Measurements from ENCODE around the gene C2CD4A.

Gene C2CD4A

DNA sequence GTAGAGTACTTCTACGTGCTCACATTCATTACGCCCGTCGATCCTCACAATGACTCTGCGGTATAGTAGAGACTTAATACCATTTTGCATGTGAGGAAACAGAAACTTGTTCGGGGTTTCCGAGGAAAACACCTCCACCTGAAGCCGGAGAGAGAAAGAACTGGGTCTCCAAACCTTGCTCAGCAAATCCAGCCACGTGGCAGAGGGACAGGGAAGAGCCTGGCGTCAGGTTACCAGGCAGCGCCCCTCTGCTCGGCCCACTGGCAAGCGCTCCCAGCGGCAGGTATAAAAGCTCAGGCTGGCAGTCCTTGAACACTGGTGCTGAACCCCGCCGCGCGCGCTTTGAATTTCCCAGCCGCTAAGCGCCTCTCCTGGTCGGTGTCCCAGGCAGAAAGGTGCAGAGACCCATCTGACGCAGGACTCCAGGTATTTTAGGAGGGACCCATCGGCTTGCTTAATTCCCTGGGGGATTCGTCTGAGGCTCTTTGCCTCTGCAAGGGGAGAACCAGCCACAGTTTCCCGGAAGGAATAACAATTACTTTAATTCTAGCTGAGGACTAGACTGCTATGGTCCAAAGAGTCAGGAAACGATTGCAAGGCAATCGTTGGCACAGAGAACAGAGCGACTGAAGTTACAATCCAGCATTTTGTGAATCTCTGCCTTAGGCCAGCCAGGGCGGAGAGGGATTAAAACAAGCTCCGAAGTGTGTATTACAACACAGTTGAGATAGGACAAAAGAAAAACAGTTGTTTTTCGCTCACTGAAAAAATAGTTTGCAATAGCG, at the start of gene C2CD4A:
Gene C2CD4A (plus strand): TSS at position 315 of the 785 bp plus-strand sequence. CDS start 637 bp downstream, outside the sequence.
- Histone ChIP-seq H3K27ac (no peak within 1 kb of the TSS), H3K36me3 (no peaks in the 10 kb centered on the region), H3K9me3 (no peaks in the 10 kb centered on the region), H3K4me1 (peaks cover 22% of the 10 kb centered on the region), H3K9ac (no peak within 1 kb of the TSS), H3K27me3 (peaks cover 77% of the 10 kb centered on the region), H4K20me1 (peaks cover 28% of the 10 kb centered on the region), H3K4me2 (peak within 1 kb of the TSS; percentile 74), H3K4me3 (peak within 1 kb of the TSS; percentile 63)
- no peak for TF ChIP-seq Cebpa-rat (IDR thresholded peaks at IDR 0.05)

GRCh38 chr15:62020576-62021160, 46.1 kb upstream of the C2CD4A start:
- peaks cover 32% of the 10 kb centered on the region for H3K36me3 ChIP-seq
- no peak overlapping the region for H3K4me2 ChIP-seq
- H4K20me1 ChIP-seq: no peaks in the 10 kb centered on the region
- no peak for TF ChIP-seq Cebpa-rat (IDR thresholded peaks at IDR 0.05)
- no peaks in the 10 kb centered on the region for H3K27me3 ChIP-seq
- no peaks in the 10 kb centered on the region for H3K4me1 ChIP-seq
- H3K9me3 ChIP-seq: 0 out of 2 replicates have a peak, but pooled peaks cover 4% of the 10 kb centered on the region
- H3K27ac ChIP-seq: no peak overlapping the region
- H3K9ac ChIP-seq: no peak overlapping the region
- H3K4me3 ChIP-seq: no peak overlapping the region

DNA sequence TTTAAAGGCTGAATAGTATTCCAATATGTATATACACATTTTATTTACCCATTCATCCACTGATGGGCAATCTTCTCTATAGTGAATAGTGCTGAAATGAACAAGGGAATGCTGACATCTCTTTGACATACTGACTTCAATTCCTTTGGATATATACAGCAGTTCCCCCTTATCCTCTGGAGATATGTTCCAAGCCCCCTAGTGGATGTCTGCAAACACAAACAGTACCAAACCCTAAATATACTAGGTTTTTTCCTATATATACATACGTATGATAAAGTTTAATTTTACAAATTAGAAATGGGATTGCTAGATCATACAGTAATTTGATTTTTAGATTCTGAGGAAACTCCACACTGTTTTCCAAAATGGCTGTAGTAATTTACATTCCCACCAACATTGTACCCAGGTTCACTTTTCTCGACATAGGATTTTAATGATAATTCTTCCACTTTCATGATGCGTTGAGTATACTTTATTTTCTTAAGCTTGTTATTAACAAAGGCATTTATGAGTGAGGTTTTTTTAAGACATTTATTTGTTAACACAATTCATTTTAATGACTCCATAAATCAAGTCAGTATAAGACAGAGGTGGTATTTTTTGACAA, 44.7 kb upstream of the C2CD4A start:
- Histone ChIP-seq H3K27ac (no peak overlapping the region), H3K4me3 (no peak overlapping the region), H3K4me2 (no peak overlapping the region), H3K27me3 (no peaks in the 10 kb centered on the region), H3K9ac (no peak overlapping the region), H3K4me1 (no peaks in the 10 kb centered on the region), H3K36me3 (peaks cover 41% of the 10 kb centered on the region), H3K9me3 (0 out of 2 replicates have a peak, but pooled peaks cover 4% of the 10 kb centered on the region), H4K20me1 (no peaks in the 10 kb centered on the region)
- no peak for TF ChIP-seq Cebpa-rat (IDR thresholded peaks at IDR 0.05)

DNA sequence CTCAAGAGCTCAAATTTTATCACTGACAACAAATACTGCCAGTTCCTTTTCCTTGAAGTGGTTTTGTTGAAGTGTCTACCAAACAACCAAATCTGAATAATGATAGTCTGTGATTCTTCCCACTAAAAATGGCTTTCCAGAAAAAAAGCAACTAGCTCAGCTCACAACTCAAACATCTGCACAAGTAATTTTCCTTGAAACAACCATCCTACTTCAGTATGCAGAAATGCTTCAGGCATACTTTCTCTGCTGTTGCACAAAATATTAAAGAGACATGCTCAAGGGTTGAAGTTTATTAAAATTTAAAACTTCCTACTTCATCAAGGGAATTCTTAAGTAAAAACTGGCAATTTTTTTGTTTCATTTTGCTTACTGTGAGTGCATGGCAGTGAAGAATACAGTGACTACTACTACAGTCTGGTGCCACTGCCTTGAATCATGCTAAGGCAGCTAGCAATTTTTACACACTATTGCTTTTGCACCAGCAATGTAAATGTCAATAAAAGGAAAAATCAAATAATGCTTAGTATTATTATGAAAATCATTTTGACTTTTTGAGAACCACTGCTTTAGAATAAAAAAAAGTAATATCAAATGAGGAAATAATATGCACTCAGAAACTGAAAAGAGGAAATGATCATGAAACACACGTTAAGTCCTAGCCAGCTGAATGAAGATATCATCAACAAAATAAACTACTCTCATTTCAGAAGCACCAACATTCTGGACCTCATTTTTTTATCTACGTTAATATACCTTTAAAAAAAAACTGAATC, 40.1 kb upstream of the C2CD4A start:
- Histone ChIP-seq H3K27ac (no peak overlapping the region), H3K4me3 (no peak overlapping the region), H3K36me3 (peaks cover 41% of the 10 kb centered on the region), H3K9ac (no peak overlapping the region), H3K4me2 (no peak overlapping the region), H3K4me1 (no peaks in the 10 kb centered on the region), H3K27me3 (no peaks in the 10 kb centered on the region), H3K9me3 (no peaks in the 10 kb centered on the region), H4K20me1 (no peaks in the 10 kb centered on the region)
- TF ChIP-seq Cebpa-rat (IDR thresholded peaks at IDR 0.05): no peak

- no peak overlapping the region for H3K27ac ChIP-seq
- no peak overlapping the region for H3K4me2 ChIP-seq
- no peak overlapping the region for H3K9ac ChIP-seq
These were observed 39.6 kb upstream of the C2CD4A start for GRCh38 chr15:62027263-62027565.

GRCh38 chr15:62027916-62028315, 38.9 kb upstream of the C2CD4A start:
- Histone ChIP-seq H4K20me1 (no peaks in the 10 kb centered on the region), H3K27me3 (no peaks in the 10 kb centered on the region), H3K4me3 (no peak overlapping the region), H3K9me3 (no peaks in the 10 kb centered on the region), H3K9ac (no peak overlapping the region), H3K4me2 (no peak overlapping the region), H3K4me1 (no peaks in the 10 kb centered on the region), H3K36me3 (peaks cover 37% of the 10 kb centered on the region), H3K27ac (no peak overlapping the region)
- TF ChIP-seq Cebpa-rat (IDR thresholded peaks at IDR 0.05): no peak

More at GRCh38 chr15:62027263-62027565, 39.6 kb upstream of the C2CD4A start:
- H3K4me1 ChIP-seq: no peaks in the 10 kb centered on the region
- no peak for TF ChIP-seq Cebpa-rat (IDR thresholded peaks at IDR 0.05)
- no peaks in the 10 kb centered on the region for H3K27me3 ChIP-seq
- no peak overlapping the region for H3K4me3 ChIP-seq
- H3K36me3 ChIP-seq: peaks cover 38% of the 10 kb centered on the region
- no peaks in the 10 kb centered on the region for H4K20me1 ChIP-seq
- H3K9me3 ChIP-seq: no peaks in the 10 kb centered on the region

DNA sequence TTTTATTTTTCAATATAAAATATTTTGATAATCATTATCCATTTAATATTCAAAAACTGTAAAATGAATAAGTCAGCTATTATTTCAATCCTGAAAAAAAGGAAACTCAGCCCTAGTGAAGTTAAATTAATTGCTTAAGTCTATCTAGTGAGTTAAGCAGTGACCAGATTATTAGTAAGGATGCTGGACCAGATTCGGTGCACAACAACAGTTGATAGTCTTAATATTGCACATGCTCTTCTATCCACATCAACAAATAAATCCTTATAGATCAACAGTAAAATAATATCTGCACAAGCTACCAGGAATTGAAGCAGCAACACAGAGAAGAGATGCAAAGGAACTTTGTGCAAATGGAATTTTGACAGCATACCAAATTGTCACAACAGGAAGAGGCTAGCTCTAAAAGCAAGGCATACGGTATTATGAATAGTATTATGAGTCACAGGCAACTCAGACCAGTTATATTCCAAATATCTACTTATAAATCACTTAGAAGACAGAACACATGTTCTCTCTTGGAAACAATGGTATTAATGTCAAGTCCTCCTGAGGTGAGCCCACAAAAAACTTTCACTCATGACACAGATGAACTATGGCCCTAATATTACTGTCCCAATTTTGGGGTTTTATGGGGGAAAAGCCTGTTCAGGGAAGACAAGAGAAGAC, 31.4 kb upstream of the C2CD4A start:
- Histone ChIP-seq H3K36me3 (peaks cover 19% of the 10 kb centered on the region), H3K4me2 (no peak overlapping the region), H3K4me3 (no peak overlapping the region), H3K27me3 (no peaks in the 10 kb centered on the region), H3K9ac (no peak overlapping the region), H3K4me1 (no peaks in the 10 kb centered on the region), H3K27ac (no peak overlapping the region), H3K9me3 (no peaks in the 10 kb centered on the region), H4K20me1 (0 out of 2 replicates have a peak, but pooled peaks cover 12% of the 10 kb centered on the region)
- TF ChIP-seq Cebpa-rat (IDR thresholded peaks at IDR 0.05): no peak

DNA sequence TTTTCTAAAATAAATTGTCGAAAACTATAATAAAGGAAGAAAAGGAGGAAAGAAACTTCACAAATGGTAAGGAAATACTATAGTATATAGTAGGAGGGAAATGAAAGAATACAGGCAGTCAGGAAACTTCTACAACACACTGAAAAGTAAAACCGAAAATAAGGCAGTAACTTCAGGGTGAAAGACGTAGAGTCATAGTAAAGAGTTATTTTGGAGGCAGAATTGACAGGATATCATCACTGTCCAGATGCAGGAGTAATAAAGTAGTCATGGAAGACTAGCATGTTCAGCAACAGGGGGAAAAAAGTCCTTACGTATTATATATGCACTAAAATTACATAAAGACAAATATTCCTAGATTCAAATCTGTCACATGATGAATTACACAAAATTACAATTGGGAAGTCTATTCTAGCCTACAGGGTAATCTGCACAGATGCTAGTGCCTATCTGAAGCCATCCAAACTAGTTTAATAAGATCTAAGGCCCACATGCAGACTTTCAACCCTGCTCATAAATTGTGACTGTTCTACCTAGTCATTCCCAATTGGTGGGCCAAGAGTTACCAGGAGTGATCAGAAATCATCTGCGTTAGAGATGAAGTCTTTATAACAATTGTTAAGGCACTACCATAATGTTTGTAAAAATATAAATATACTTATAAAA, 20.6 kb upstream of the C2CD4A start:
- H4K20me1 ChIP-seq: peaks cover 54% of the 10 kb centered on the region
- no peaks in the 10 kb centered on the region for H3K27me3 ChIP-seq
- H3K4me2 ChIP-seq: 0 out of 2 replicates have a peak overlapping the region, but pooled peaks have one; percentile 8
- H3K27ac ChIP-seq: no peak overlapping the region
- no peak overlapping the region for H3K9ac ChIP-seq
- peaks cover 16% of the 10 kb centered on the region for H3K4me1 ChIP-seq
- no peak overlapping the region for H3K4me3 ChIP-seq
- peaks cover 5% of the 10 kb centered on the region; the same call in 1 of the 2 replicates for H3K36me3 ChIP-seq
- TF ChIP-seq Cebpa-rat (IDR thresholded peaks at IDR 0.05): no peak
- H3K9me3 ChIP-seq: peaks cover 8% of the 10 kb centered on the region; the same call in 1 of the 2 replicates
